ENCODE data around the gene HECTD4. TPM values are rescaled to one million over a fixed set of nuclear protein-coding genes. Genes with fewer than 3 reads are reported as not detected.
A peak's percentile ranks its signal among the peaks of the same experiment; 100 is the strongest.

The HECTD4 gene
- total RNA-seq, 1 donor from 2014 or later, result 47.9 TPM

DNA sequence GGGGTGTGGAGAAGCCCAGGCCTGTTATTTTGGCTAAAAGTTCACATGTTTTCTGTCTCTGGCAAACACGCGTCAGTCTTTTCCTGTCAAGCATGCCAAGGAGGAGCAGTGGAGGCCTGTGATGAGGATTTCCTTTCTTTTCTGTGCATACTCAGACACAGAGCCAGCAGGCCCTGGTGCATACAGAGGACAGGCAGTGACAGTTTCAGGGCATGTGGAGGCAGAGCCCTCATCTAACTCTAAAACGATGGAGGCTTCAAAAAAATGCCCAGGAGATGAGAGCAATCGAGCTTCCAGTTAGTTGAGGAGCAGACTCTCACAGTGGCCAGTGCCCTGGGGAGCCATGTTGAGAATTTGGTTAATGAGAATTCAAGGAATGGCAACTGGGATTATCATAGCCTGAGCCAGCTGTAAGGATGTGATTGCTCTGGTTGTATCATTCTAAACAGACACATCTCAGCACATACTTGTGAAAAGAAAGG, 190.3 kb downstream of the HECTD4 start:
- Mint-ChIP-seq H3K4me3 (ENCODE audit: unreplicated experiment) (peak overlapping the region; percentile 59), H3K36me3 (ENCODE audit: low read depth, unreplicated experiment) (peaks cover 32% of the 10 kb centered on the region), H3K9me3 (ENCODE audit: unreplicated experiment) (no peaks in the 10 kb centered on the region), H3K27me3 (ENCODE audit: unreplicated experiment) (peaks cover 5% of the 10 kb centered on the region), H3K4me1 (ENCODE audit: unreplicated experiment) (peaks cover 18% of the 10 kb centered on the region), H3K27ac (ENCODE audit: unreplicated experiment) (peak overlapping the region; percentile 42)
- TF ChIP-seq, protein P1, sequence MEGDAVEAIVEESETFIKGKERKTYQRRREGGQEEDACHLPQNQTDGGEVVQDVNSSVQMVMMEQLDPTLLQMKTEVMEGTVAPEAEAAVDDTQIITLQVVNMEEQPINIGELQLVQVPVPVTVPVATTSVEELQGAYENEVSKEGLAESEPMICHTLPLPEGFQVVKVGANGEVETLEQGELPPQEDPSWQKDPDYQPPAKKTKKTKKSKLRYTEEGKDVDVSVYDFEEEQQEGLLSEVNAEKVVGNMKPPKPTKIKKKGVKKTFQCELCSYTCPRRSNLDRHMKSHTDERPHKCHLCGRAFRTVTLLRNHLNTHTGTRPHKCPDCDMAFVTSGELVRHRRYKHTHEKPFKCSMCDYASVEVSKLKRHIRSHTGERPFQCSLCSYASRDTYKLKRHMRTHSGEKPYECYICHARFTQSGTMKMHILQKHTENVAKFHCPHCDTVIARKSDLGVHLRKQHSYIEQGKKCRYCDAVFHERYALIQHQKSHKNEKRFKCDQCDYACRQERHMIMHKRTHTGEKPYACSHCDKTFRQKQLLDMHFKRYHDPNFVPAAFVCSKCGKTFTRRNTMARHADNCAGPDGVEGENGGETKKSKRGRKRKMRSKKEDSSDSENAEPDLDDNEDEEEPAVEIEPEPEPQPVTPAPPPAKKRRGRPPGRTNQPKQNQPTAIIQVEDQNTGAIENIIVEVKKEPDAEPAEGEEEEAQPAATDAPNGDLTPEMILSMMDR (IDR thresholded peaks at IDR 0.05; ENCODE audit: unreplicated experiment), result no peak
- no peak for DNase-seq (ENCODE audit: low spot score)

GRCh38 chr12:112191201-112191600, 191.0 kb downstream of the HECTD4 start:
- Mint-ChIP-seq H3K27ac (ENCODE audit: unreplicated experiment) (peak overlapping the region; percentile 13), H3K27me3 (ENCODE audit: unreplicated experiment) (peaks cover 5% of the 10 kb centered on the region)

DNA sequence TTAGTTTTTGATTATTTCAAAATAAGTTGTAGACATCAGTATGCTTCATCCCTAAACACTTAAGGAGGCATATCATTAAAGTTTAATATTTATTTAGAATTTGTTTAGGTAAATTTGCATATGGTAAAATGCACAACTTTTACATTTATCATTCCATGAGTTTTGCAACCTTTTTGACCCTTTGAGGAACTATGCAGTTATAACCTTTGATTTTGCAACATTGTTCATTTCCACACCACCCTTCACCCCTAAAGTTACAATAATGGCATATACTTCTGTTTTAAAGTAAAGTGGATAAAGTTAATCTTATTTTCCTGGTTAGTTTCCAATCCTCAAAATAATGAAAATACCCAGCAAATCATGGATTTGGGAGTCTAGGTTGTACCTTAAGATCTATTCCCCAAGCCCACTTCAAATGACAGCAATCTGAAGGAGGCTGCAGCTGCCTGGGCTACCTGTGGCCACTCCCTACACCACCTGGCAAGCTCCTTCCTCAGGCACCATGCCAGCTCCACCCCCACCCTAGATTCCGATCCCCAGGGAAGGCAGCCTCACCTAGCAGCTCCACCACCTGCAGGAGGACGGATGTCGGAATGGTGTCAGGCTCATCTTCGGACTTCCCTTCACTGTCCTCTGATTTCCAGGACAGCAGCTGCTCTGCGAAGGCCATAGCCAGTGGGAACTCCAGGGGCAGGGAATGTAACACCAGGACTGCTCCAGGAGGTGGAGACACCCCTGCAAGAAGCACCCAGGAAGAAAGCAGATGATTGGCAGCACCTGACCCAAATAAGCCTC, 191.8 kb downstream of the HECTD4 start:
- no peak overlapping the region for H3K27ac Mint-ChIP-seq (ENCODE audit: unreplicated experiment)
- H3K36me3 Mint-ChIP-seq (ENCODE audit: low read depth, unreplicated experiment), result peaks cover 32% of the 10 kb centered on the region
- no peaks in the 10 kb centered on the region for H3K9me3 Mint-ChIP-seq (ENCODE audit: unreplicated experiment)
- H3K4me3 Mint-ChIP-seq (ENCODE audit: unreplicated experiment), result no peak overlapping the region
- DNase-seq (ENCODE audit: low spot score), result no peak
- H3K27me3 Mint-ChIP-seq (ENCODE audit: unreplicated experiment), result peaks cover 5% of the 10 kb centered on the region
- H3K4me1 Mint-ChIP-seq (ENCODE audit: unreplicated experiment), result peaks cover 18% of the 10 kb centered on the region
- TF ChIP-seq, protein P1 (IDR thresholded peaks at IDR 0.05; ENCODE audit: unreplicated experiment), result no peak

More at GRCh38 chr12:112191201-112191600, 191.0 kb downstream of the HECTD4 start:
- Mint-ChIP-seq H3K4me3 (ENCODE audit: unreplicated experiment) (no peak overlapping the region), H3K36me3 (ENCODE audit: low read depth, unreplicated experiment) (peaks cover 32% of the 10 kb centered on the region), H3K4me1 (ENCODE audit: unreplicated experiment) (peaks cover 18% of the 10 kb centered on the region), H3K9me3 (ENCODE audit: unreplicated experiment) (no peaks in the 10 kb centered on the region)
- TF ChIP-seq, protein P1 (IDR thresholded peaks at IDR 0.05; ENCODE audit: unreplicated experiment), result no peak
- DNase-seq (ENCODE audit: low spot score), result no peak

DNA sequence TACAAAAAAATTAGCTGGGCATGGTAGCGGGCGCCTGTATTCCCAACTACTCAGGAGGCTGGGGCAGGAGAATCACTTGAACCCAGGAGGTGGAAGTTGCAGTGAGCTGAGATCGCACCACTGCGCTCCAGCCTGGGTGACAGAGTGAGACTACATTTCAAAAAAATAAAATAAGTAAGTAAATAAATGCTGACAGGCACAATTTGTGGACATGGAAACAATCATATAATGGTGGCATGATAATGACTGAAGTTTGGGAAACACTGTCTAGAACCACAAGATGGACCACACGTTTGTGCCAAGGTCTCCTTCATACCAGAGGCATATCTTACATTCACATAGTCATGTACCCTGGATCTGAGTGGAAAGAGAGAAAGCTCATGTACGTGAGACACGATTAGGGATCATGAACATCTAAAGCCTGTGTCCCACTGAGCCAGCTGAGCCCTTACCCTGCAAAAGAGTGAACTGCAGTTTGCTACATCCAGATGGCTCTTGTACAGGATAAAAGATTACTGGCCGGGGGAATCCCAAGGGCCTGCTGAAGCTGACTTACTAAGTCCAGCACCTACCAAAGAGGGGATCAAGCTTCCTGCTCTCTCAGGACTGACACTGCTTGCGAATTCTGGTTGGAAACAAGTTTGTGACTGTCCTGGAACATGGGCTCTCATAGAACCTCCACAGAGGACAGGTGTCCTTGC, 194.0 kb downstream of the HECTD4 start:
- Mint-ChIP-seq H3K4me1 (ENCODE audit: unreplicated experiment) (peaks cover 13% of the 10 kb centered on the region), H3K27ac (ENCODE audit: unreplicated experiment) (no peak overlapping the region), H3K27me3 (ENCODE audit: unreplicated experiment) (peaks cover 5% of the 10 kb centered on the region), H3K36me3 (ENCODE audit: low read depth, unreplicated experiment) (peaks cover 24% of the 10 kb centered on the region), H3K4me3 (ENCODE audit: unreplicated experiment) (no peak overlapping the region), H3K9me3 (ENCODE audit: unreplicated experiment) (no peaks in the 10 kb centered on the region)
- TF ChIP-seq, protein P1 (IDR thresholded peaks at IDR 0.05; ENCODE audit: unreplicated experiment), result no peak
- DNase-seq (ENCODE audit: low spot score), result no peak
